Superior temporal gyrus (tissue), 1 donor: ENCODE results near the gene CLCNKB.
"Not testable (repeated sequence)": the region's sequence is repeated elsewhere in the genome, so short reads cannot be mapped to it uniquely, and the experiment has no call there.

Source experiments
- DNase-seq: peaks from one replicate; pipeline ENCODE4 v3.0.0-alpha.2; 2016; ENCODE audit errors: extremely low spot score

CLCNKB gene

DNA sequence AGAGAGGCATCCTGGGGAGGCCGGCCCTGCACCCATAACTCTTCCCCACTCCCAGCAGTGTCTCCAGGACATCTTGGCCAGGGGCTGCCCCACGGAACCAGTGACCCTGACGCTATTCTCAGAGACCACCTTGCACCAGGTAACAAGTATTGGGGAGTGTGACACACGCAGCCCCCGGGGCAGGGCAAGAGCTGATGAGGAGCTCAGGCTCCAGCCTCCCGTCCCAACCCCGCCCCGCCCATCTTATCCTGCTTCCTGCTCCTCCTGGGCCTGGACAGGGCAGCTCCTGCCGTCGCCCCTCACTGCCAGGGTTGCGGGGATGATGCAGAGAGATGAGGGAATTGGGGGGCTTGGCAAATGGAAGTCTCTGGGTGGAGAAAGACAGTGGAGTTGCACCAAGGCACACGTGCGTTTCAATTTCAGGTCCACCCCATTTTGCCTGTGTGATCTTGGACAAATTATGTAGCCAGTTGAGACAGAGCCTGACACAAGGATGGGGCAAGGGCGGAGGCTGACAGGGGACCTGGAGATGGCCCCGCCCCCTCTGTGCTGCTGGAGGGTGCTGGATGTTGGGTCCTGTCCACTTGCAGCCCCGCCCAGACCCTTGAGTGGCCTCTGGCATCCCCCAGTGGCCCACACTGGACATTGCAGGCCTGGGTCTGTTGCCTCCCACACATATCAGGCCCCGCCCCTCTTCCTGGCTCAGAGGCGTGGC is 11.0 kb upstream of the CLCNKB start:
- DNase-seq, result peak; percentile 73

DNA sequence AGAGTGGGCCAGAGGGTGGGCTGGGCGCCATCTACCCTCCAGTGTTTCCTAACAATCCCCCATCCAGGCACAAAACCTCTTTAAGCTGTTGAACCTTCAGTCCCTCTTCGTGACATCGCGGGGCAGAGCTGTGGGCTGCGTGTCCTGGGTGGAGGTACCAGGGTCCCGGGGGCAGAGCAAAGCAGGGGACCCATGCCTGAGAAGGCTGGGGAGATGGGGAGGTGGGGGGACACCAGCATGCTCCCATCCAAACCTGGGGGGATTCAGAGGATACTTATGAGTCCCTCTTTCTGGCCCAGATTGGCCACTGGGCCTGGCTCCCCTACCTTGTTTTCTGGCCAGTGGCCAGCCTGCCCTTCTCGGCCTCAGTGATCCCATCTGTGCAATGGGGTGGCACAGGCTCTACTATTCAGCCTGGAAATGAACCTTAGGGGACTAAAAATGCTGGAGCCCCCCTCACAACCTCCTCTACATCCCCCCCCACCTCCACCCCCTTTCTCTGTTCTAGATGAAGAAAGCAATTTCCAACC is 10.4 kb upstream of the CLCNKB start:
- not testable (repeated sequence) for DNase-seq

DNA sequence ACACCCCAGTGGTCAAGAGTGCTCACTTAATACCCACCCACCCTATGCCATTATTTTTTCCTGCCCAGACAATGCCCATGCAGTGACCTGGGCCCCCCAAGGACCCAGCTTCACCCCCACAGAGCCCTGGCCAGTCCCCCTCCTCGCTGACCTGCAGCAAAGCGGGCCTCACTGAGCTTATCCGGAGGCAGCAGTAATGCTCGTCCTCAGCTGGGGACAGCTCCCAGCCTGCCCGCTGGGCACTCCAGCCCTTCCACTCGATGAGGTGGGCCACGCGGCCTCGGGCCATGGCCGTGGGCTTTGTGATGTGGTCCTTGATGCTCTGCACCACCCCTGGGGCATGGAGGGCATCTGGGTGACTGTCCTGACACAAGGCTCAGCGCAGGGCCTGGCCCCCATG is 7.1 kb upstream of the CLCNKB start:
- not testable (repeated sequence) for DNase-seq

DNA sequence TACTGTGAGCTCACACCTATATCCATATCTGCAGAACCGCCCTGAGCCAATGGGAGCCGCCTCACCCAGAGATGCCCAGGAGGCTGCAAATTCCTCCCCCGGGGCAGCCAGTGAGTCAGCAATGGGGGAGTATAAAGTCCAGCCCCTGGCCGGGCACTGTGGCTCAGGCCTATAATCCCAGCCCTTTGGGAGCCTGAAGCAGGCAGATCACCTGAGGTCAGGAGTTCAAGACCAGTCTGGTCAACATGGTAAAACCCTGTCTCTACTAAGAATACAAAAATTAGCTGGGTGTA is 5.0 kb upstream of the CLCNKB start:
- DNase-seq, result no peak

DNA sequence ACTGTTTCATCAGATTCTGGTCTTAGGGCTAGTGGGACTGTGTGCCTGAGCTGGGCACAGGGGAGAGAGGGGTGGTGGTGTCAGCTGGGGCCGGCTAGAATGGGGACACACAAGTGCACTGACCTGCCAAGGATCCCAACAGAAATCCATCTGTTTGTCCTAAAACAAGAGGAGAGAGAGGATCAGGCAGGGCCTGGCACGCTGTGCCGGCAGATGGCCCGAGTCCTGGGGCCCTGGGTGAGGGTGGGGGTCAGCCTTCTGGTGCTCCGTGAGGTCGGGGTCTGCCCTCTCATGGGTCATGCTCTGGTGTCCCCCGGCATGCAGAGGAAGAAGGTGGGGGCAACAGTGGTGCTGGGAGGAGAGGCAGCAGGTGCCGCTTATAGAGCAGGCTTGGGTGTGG is 3.7 kb upstream of the CLCNKB start:
- not testable (repeated sequence) for DNase-seq

DNA sequence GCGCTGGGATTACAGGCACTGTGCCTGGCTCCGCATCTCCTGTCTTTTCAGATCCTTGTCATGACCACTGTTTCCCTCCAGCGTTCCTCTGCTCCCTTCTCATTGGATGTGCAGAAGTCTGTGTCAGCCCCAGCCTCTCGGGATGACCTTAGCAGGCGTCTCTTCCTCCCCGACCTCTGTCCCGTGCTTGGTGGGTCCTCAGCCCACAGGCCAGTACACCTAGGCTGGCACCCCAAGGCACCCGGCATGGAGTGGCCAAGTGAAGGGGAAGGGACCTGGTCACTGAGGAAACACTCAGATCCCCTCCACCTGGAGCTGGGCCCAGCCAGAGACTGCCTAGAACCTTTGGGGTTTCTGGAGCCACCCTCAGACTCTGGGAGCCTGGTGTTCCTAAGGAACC is 2.4 kb upstream of the CLCNKB start:
- no peak for DNase-seq

DNA sequence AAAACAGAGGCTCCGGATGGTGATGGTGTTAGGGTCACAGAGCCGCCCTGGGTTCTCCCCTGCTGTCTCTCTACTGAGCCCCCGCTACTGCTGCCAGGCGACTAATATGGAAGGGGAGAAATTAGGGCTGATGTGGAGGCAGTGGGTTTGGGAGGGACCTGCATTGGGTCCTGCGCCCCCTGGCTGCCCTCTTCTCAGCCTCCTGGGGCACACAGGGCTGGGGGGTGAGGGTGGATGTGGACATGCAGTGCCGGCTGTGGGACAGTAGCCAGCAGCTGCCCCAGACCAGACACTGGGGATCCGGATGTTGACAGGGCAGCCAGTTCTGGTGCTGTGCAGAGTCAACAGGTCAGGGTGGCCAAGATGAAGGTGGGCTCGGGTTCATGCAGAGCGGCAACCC is 1.5 kb upstream of the CLCNKB start:
- no peak for DNase-seq

DNA sequence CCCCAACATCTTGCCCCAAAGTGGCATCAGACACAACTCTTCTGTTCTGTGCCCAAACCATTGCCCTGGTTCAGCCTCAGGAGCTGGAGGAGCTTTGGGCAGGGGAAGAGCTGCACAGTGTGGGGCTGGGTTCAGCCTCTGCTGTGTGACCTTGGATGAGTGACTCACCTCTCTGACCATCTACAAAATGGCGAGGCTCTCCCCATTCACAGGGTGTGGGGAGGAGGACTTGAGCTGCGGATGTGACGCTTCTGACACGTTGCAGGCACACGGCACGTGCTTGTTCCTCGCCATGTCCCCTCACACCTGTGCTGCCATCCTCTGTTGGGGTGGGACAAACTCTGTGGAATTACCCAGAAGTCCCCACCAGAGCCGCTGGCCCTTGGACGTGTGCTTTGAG is 928 bp upstream of the CLCNKB start:
- not testable (repeated sequence) for DNase-seq

DNA sequence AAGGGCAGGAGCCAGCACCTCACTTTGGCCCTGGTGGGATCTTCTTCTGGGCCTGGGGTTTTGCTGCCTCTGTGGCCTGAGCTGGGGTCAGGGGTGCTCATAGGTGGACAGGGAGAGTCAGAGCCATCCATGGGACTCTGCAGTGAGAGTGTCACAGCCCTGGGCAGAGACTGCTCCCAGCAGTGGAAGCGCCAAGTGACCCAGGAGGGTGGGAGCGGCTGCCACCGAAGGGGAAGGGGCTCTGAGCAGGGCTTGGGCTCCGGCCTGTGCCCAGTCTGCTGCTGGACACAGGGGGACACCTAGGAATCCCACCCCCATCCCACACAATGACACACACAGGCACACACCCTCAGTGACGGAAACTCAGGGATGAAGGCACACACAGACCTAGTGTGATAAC is 368 bp downstream of the CLCNKB start:
- no peak for DNase-seq

DNA sequence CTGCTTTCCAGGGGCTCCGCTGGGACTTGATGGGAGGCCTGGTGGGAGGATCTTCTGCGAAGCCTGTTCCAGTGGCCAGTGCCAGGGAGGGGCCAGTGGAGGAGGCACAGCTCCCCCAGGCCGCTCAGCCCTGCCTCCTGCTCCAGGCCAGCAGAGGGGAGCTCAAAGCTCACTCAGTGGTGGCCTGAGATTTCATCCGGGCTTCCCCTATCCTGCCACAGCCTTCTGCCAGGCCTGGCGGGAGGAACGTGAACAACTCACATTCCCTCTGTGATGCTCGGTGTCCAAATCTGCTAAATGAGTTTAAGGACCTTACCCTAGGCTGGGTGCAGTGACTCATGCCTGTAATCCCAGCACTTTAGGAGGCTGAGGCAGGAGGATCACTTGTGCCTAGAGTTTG is 3.3 kb downstream of the CLCNKB start:
- no peak for DNase-seq

DNA sequence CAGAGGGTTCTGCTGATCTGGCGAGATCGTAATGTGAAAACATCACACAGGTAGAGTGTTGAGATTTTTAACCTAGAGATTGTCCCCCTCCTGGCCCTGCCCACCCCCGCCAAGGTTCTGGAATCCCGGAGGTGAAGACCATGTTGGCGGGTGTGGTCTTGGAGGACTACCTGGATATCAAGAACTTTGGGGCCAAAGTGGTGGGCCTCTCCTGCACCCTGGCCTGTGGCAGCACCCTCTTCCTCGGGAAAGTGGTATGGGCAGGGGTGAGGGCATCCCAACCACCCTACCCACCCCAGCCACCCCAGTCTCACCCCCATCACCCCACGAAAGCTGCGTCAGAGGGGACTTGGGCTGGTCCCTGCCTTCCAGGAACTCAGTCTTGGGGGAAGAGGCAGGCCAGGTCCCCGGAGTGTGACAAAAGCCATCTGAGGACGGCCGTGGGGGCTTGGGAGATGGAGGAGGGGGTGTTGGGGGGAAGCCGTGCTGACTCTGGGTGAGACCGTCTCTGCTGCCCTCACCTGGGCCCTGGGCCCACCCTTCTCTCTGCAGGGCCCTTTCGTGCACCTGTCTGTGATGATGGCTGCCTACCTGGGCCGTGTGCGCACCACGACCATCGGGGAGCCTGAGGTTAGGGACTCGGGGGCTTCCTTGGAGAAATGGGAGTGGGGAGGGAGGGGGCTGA is 4.4 kb downstream of the CLCNKB start:
- DNase-seq, result no peak

DNA sequence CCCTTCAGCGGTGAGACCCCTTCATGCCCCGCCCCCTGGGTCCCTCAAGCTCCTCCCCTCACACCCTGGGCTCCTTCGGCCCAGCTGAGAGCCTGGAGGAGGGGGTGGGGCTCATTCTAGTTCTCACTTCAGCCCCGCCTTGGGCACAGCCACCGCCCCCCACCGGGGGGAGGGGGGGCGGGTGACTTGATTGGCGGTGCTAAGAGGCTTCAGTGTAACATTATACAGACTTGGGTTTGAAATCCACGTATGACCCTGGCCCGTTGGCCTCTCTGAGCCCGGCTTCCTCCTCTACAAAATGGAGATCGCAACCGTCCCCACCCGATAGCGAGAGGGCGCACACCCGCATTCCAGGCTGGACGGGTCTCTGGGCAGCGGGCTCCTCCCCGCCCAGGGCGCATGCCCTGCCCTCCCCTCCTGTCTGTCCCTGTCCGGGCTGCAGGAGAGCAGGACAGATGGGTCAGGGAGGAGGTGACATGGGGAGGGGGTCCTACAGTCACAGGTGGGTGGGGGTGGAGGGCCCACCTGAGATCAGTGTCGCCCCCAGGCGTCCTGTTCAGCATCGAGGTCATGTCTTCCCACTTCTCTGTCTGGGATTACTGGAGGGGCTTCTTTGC is 5.1 kb downstream of the CLCNKB start:
- no peak for DNase-seq

DNA sequence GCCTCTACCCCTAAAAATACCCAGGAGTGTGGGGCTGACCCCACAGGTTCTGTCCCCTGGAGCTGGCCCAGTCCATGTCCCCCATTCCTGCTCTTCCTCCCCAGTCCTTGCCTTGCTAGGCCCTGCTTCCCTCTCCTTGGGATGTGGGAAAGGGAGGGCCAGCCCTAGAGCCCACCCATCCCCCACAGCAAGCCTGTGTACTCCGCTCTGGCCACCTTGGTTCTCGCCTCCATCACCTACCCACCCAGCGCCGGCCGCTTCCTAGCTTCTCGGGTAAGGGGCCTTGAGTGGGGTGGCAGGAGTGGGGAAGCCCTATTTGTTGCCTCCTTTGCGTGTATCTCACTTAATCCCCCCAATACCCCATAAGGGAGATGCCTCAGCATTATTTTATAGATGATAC is 6.7 kb downstream of the CLCNKB start:
- no peak for DNase-seq

DNA sequence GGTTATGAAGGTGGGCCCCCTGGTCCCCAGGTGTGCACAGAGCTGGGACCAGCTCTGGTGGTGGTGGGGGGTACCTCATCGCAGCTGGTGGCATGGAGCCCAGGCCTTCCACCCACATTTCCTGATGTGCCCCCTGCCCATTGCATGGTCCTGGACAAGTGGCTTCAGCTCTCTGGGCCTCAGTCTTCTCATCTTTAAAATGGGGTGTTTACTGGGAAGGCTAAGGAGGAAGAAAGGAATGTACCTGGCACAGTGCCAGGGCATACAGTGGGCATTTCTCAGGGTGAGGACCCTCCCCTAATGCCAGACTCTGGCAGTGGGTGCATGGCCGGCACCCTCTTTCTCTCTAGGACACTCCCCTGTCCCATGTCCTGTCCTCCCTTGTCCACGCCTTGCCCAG is 7.5 kb downstream of the CLCNKB start:
- DNase-seq, result no peak

DNA sequence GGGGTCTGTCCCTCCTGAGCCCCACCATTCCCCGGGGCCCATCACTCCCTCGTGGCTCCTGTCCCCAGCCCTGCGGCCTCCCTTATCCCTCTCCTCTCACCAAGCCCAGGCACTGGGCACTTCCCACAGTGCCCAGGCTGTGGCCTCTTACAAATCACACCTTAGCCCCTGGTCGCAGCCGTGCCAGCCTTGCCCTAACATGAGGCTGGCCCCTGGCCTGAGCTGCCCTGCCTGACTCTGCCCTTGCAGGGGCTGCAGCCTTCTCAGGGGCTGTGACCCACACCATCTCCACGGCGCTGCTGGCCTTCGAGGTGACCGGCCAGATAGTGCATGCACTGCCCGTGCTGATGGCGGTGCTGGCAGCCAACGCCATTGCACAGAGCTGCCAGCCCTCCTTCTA is 8.4 kb downstream of the CLCNKB start:
- DNase-seq, result not testable (repeated sequence)

DNA sequence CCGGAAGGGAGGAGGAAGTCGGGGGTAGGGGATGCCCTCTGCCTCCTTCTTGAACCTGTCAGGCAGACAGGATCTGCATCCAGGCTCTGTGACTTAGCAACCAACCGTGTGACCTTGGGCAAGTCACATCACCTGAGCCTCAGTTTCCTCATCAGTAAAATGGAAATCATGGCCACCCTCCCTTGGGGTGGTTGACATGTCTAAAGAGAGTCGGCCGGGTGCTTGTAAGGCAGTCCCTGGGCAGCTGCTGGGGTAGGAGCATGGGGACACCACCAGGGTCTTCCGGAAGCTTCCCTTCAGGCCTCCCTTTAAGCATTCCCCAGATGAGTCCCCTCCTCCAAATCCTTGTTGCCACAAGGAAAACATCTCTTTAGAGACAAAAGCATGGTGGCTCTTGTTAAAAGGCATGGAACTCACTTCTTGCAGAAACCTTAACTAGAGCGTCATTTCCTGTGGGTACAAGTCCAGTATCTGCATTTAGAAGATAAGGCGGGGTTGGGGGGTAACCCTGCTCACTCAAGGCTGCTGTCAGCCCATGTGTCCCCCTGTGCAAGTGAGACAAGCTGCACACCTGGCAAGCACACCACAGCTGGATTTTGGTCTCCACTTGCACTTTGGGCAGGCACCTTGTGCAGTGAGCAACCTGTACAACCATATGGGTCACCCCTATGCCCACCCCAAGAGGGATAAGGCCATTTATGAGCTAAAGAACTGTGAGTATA is 10.4 kb downstream of the CLCNKB start:
- DNase-seq, result no peak

DNA sequence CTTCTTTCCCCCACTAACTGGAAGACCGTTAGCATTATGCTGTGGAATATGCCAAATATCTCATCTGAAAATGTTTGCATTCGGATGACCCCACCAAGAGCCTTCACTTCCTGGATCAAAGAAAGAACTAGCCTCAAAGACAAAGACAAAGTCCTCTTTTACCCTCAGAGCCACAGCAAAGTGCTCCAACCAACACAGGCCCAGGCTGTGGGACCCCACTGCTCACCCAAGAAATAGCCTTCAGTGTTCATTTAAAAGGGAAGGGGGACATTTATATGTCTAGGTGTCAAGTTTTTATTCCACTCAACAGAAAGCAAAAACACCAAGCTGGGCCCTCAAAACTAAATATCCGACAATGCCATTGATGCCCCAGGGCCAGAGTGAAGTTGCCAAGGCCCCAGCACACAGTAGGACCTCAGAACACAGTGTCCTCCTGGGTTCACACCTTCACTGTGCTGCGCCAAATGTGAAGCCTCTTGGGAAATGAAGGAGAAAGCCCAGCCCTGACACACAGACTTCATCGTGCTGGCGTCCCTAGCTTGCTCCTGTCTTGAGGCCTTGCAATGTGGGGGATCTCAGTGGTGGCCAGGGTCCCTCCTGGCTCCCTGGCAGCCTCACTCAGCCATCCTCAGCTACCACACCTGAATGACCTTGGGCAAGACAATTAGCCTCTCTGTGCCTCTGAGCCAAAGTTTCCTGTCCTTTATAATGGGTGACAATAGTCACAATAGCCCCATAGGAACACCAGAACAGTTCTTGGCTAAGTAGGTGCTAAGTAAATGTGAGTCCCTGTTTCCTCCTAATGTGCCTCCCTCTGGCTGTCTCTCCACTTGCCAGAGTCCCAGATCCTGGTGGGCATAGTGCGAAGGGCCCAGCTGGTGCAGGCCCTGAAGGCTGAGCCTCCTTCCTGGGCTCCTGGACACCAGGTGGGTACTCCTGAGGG is 11.3 kb downstream of the CLCNKB start:
- DNase-seq, result no peak

DNA sequence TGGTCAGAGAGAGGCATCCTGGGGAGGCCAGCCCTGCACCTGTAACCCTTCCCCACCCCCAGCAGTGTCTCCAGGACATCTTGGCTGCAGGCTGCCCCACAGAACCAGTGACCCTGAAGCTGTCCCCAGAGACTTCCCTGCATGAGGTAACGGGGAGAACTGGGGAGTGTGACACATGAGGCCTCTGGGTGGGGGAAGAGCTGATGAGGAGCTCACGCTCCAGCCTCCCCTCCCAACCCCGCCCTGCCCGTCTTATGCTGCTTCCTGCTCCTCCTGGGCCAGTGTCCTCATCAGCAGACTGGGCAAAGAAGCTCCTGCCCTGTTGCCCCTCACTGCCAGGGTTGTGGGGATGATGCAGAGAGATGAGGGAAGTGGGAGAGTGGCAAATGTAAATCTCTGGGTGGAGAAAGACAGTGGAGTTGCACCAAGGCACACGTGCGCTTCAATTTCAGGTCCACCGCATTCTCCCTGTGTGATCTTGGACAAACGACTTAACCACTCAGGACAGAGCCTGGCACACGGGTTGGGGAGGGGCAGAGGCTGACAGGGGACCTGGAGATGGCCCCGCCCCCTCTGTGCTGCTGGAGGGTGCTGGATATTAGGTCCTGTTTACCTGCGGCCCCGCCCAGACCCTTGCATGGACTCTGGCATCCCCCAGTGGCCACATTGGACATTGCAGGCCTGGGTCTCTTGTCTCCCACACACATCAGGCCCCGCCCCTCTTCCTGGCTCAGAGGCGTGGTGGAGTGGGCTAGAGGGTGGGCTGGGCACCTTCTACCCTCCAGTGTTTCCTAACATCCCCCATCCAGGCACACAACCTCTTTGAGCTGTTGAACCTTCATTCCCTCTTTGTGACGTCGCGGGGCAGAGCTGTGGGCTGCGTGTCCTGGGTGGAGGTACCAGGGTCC is 12.3 kb downstream of the CLCNKB start:
- peak; percentile 80 for DNase-seq

DNA sequence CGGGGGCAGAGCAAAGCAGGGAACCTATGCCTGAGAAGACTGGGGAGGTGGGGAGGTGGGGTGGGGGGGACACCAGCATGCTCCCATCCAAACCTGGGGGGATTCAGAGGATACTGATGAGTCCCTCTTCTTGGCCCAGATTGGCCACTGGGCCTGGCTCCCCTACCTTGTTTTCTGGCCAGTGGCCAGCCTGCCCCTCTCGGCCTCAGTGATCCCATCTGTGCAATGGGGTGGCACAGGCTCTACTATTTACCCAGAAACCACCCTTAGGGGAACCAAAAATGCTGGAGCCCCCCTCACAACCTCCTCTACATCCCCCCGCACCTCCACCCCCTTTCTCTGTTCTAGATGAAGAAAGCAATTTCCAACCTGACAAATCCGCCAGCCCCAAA is 12.9 kb downstream of the CLCNKB start:
- DNase-seq, result not testable (repeated sequence)

DNA sequence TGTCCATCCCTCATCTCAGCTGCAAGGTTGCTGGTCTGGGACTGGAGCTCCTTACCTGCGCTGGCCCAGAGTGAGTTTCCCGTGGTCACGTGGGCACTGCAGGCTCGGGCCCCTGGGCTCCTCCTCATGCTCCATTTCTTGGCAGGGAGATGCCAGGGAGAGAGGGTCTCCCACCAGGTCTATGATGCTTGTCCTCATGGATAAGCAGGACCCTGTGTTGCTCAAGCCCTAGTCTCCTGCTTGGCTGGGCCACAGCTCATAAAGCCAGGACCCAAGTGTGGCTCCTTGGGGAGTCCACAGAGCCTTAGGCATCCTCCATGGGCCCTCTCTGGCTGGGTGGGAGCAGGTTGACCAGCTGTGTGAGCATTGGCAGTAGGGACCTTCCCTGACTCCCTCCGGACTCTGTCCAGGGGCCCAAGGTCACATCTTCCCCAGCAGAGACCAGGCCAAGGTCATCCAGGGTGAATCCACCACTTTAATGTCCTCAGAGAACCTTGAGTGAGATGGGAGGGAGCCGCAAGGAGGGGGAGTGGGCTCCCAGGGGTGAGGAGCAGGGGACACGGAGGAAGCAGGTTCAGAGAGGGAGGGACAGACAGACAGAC is 13.8 kb downstream of the CLCNKB start:
- not testable (repeated sequence) for DNase-seq
